NB4 (cell line): Measurements from ENCODE around the gene PRKCE.

Experiments
- DNase-seq: peaks from one replicate; pipeline ENCODE4 v3.0.0; 2010; ENCODE audit warnings: low read depth
- H3K4me3 ChIP-seq: one replicate; pipeline ENCODE4 v1.5.1; 2011; ENCODE audit warnings: mild to moderate bottlenecking, low read depth, low read length, moderate library complexity
- MAX ChIP-seq: IDR thresholded peaks from 2 replicates; pipeline ENCODE4 v1.6.1; 2011; ENCODE audit warnings: low read depth, low read length
- MYC ChIP-seq: IDR thresholded peaks from 2 replicates; pipeline ENCODE4 v1.6.1; 2011; ENCODE audit warnings: low read depth, low read length
- POLR2A ChIP-seq: IDR thresholded peaks from 2 replicates; pipeline ENCODE4 v1.6.1; 2011; ENCODE audit warnings: mild to moderate bottlenecking; ENCODE audit not compliant: insufficient read length; ENCODE audit errors: extremely low read depth
- TF ChIP-seq, protein P1 (sequence below): IDR thresholded peaks from one replicate; pipeline ENCODE4 v1.5.1; 2012; ENCODE audit warnings: low read depth, low read length

The PRKCE gene

GRCh38 chr2:45614871-45615415 lies 36.5 kb upstream of the PRKCE start:
- no peak for DNase-seq
- no peak overlapping the region for H3K4me3 ChIP-seq
- TF ChIP-seq MAX (no peak), MYC (no peak), POLR2A (no peak)

GRCh38 chr2:45616658-45617411 lies 34.6 kb upstream of the PRKCE start:
- DNase-seq = no peak
- TF ChIP-seq, protein P1, sequence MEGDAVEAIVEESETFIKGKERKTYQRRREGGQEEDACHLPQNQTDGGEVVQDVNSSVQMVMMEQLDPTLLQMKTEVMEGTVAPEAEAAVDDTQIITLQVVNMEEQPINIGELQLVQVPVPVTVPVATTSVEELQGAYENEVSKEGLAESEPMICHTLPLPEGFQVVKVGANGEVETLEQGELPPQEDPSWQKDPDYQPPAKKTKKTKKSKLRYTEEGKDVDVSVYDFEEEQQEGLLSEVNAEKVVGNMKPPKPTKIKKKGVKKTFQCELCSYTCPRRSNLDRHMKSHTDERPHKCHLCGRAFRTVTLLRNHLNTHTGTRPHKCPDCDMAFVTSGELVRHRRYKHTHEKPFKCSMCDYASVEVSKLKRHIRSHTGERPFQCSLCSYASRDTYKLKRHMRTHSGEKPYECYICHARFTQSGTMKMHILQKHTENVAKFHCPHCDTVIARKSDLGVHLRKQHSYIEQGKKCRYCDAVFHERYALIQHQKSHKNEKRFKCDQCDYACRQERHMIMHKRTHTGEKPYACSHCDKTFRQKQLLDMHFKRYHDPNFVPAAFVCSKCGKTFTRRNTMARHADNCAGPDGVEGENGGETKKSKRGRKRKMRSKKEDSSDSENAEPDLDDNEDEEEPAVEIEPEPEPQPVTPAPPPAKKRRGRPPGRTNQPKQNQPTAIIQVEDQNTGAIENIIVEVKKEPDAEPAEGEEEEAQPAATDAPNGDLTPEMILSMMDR = no peak
- TF ChIP-seq MAX (no peak), MYC (no peak), POLR2A (no peak)
- H3K4me3 ChIP-seq = no peak overlapping the region

- H3K4me3 ChIP-seq = no peak overlapping the region
- DNase-seq = no peak
- TF ChIP-seq MYC (no peak), POLR2A (no peak), MAX (no peak)
- TF ChIP-seq, protein P1 = no peak
Measured at GRCh38 chr2:45617496-45617895, 34.0 kb upstream of the PRKCE start.

DNA sequence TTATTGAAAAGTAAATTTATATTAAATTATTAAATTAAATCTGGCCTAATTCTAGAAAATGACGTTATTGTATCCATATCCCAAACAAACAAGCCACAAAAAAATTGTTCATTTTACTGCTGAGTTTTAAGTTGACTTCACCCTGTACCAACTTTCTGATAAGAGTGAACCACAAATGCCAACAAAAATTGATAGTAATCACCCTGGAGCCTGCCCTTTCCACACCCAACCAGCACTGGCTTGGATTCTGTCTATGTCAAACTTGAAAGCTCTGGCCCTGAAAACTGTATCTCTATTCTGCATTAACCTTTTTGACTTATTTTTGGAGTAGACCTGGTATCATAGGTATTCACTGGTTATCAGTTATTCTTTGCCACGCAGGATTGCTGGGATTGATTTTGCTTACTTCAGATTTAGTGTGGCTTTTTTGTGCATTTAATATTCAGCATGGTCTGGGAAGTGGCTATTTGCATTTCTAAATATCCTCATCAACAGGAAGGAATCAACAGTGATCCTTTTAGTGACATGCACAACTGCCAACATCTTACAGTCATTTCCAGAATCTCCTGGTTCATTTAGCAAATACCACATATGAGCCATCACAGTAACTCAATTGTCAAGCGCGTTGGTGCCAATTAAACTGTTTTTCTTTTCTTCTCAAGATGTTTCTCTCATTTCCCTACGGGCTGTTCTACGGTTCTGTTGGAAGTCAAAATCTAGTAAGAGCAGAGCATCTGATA lies 29.0 kb upstream of the PRKCE start:
- H3K4me3 ChIP-seq = no peak overlapping the region
- no peak for TF ChIP-seq MAX
- TF ChIP-seq, protein P1 = no peak
- no peak for TF ChIP-seq MYC
- TF ChIP-seq POLR2A = no peak
- DNase-seq = no peak

GRCh38 chr2:45623098-45623497 lies 28.4 kb upstream of the PRKCE start:
- no peak for TF ChIP-seq POLR2A
- TF ChIP-seq MYC = no peak
- TF ChIP-seq, protein P1 = no peak
- no peak for TF ChIP-seq MAX
- no peak for DNase-seq
- no peak overlapping the region for H3K4me3 ChIP-seq

GRCh38 chr2:45625824-45626223 lies 25.7 kb upstream of the PRKCE start:
- no peak for TF ChIP-seq MYC
- no peak for DNase-seq
- no peak overlapping the region for H3K4me3 ChIP-seq
